HFFc6 (cell line): ENCODE results near the gene MRTO4. TPM values are rescaled to one million over a fixed set of nuclear protein-coding genes. Genes with fewer than 3 reads are reported as not detected.
"Not testable (repeated sequence)": the region's sequence is repeated elsewhere in the genome, so short reads cannot be mapped to it uniquely, and the experiment has no call there.

Source experiments
- DNase-seq: peaks from one replicate; pipeline ENCODE4 v3.0.0-alpha.2; 2018
- H3K27ac Mint-ChIP-seq: 2 replicates; pipeline ENCODE4 v1.8.0; 2020; ENCODE audit warnings: mild to moderate bottlenecking, mixed read lengths
- H3K27me3 Mint-ChIP-seq: 2 replicates; pipeline ENCODE4 v1.8.0; 2021; ENCODE audit warnings: mild to moderate bottlenecking, moderate library complexity, mixed read lengths; ENCODE audit not compliant: insufficient read depth
- H3K36me3 Mint-ChIP-seq: 2 replicates; pipeline ENCODE4 v1.8.0; 2021; ENCODE audit warnings: low read depth, mixed read lengths
- H3K4me1 Mint-ChIP-seq: 2 replicates; pipeline ENCODE4 v1.8.0; 2020; ENCODE audit warnings: low read depth, mixed read lengths
- H3K4me3 Mint-ChIP-seq: 2 replicates; pipeline ENCODE4 v1.8.0; 2020; ENCODE audit warnings: mild to moderate bottlenecking, moderate library complexity, mixed read lengths
- H3K9me3 Mint-ChIP-seq: 2 replicates; pipeline ENCODE4 v1.8.0; 2020; ENCODE audit warnings: mild to moderate bottlenecking, mixed read lengths
- CTCF ChIP-seq: fragments of 200-600 bp; sonication (generic); IDR thresholded peaks from 2 replicates; pipeline ENCODE4 v1.5.0; 2021; ENCODE audit warnings: antibody characterized with exemption, mild to moderate bottlenecking
- total RNA-seq, 6 experiments: library from RNA; stranded (reverse); fragmentation: NEBNext Ultra II Directional; extraction: Animal tissue kit (Norgen Biotek cat#: 25700); gene quantifications; 2 replicates in 1 of 6; 3 replicates in 5 of 6; pipeline ENCODE4 v1.2.3, GENCODE V29; 2021

MRTO4 gene
- total RNA-seq, 6 experiments from 2014 or later = 40.0 to 61.9 (median 45.0) TPM

DNA sequence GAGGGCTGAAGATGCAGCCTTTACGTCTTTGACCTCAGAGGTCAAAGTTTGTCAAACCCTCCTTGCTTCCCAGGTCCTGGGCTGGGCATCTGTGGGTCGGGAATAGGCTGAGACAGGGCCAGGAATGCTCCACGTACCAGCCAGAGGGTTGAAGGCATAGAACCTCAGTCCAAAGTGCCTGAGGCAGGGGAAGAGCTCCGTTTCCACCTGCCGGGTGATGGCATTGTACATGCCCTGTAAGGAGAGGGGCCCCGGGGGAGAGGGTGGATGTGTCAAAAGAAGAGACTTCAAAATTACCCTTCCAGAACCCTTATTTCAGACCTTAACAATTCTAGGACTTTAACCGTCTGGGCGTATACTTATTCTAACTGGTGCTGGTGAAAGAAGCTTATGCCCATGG is 33.3 kb downstream of the MRTO4 start:
- peaks cover 9% of the 10 kb centered on the region; the same call in 1 of the 2 replicates for H3K36me3 Mint-ChIP-seq
- no peaks in the 10 kb centered on the region; the same call in 1 of the 2 replicates for H3K9me3 Mint-ChIP-seq
- peaks cover 5% of the 10 kb centered on the region; the same call in 1 of the 2 replicates for H3K4me1 Mint-ChIP-seq
- no peak for DNase-seq
- no peaks in the 10 kb centered on the region; the same call in 1 of the 2 replicates for H3K27me3 Mint-ChIP-seq
- H3K4me3 Mint-ChIP-seq = no peak overlapping the region
- TF ChIP-seq CTCF = no peak
- H3K27ac Mint-ChIP-seq = no peak overlapping the region

GRCh38 chr1:19285366-19285765 is 33.8 kb downstream of the MRTO4 start:
- not testable (repeated sequence) for H3K4me3 Mint-ChIP-seq, H3K36me3 Mint-ChIP-seq, H3K9me3 Mint-ChIP-seq, H3K27me3 Mint-ChIP-seq, H3K27ac Mint-ChIP-seq, DNase-seq, H3K4me1 Mint-ChIP-seq

GRCh38 chr1:19285807-19286206 is 34.2 kb downstream of the MRTO4 start:
- not testable (repeated sequence) for H3K27ac Mint-ChIP-seq, H3K4me3 Mint-ChIP-seq, H3K9me3 Mint-ChIP-seq, H3K36me3 Mint-ChIP-seq, DNase-seq, H3K4me1 Mint-ChIP-seq, H3K27me3 Mint-ChIP-seq

DNA sequence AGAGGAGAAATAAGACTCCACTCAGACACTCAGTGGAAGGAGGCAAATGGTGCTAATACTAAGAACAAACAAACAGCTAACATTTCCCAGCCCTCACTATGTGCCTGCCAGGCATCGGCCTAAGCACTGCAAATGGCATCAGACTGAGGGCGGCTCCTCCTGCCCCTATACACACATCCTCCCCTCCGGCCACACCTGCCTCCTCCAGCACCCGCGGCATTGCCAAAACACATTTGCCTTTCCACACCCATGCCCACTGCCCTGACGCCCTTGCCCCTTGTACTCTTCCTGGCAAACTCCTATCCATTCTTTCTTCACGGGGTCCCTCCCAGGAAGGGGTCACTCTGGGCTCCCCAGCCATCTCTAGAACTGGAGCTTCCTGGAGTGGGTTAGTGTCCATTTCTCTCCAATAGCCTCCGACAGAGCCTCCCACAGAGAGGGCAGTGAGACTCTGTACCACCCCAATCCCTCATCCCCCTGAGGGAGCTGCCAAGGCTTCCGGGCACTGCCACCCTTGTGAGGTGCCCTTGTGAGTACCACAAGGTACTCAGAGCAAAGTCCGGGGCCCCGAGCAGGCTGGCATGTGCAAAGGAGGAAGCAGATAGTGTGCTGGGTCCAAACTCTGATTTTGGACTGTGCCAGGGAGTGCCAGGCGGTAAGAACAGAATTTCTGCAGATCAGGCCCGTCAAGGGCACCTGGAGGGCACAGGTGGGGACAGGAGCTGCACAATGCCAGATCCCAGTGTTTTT is 36.0 kb downstream of the MRTO4 start:
- DNase-seq = no peak
- Mint-ChIP-seq H3K27ac (no peak overlapping the region), H3K9me3 (no peaks in the 10 kb centered on the region; the same call in 1 of the 2 replicates), H3K4me3 (peak overlapping the region; percentile 41; the same call in 1 of the 2 replicates), H3K36me3 (peaks cover 4% of the 10 kb centered on the region; the same call in 1 of the 2 replicates), H3K27me3 (no peaks in the 10 kb centered on the region; the same call in 1 of the 2 replicates), H3K4me1 (peaks cover 5% of the 10 kb centered on the region; the same call in 1 of the 2 replicates)
- TF ChIP-seq CTCF = no peak

- not testable (repeated sequence) for H3K4me1 Mint-ChIP-seq, H3K27ac Mint-ChIP-seq, DNase-seq, H3K27me3 Mint-ChIP-seq, H3K36me3 Mint-ChIP-seq, H3K9me3 Mint-ChIP-seq
- peak within 1 kb of the TSS; percentile 67 for H3K4me3 Mint-ChIP-seq
These were observed 37.0 kb downstream of the MRTO4 start, which contains the start of gene AKR7A3 for GRCh38 chr1:19288324-19289241. AKR7A3 (minus strand) TSS chr1:19288770; CDS start chr1:19288709, 61 bp downstream.

DNA sequence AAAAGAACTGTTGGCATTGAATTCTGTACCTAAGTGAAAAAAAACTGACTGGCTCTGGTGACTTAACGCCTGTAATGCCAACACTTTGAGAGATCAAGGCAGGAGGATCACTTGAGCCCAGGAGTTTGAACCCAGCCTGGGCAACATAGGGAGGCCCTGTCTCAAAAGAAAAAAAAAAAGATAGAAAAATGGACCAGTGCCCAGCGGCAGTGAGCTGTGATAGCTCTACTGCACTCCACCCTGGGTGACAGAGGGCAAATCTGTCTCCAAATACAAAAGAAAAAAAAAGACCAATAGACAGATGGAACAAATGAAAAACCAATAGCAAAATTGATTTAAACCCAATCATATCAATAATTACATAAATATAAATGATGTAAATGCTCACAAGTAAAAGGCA is 37.6 kb downstream of the MRTO4 start:
- peaks cover 5% of the 10 kb centered on the region; the same call in 1 of the 2 replicates for H3K4me1 Mint-ChIP-seq
- H3K4me3 Mint-ChIP-seq = peak overlapping the region; percentile 67
- no peaks in the 10 kb centered on the region; the same call in 1 of the 2 replicates for H3K27me3 Mint-ChIP-seq

More for the DNA sequence above, 37.6 kb downstream of the MRTO4 start:
- DNase-seq = no peak
- Mint-ChIP-seq H3K36me3 (peaks cover 8% of the 10 kb centered on the region), H3K27ac (no peak overlapping the region), H3K9me3 (peaks cover 2% of the 10 kb centered on the region; the same call in 1 of the 2 replicates)
- no peak for TF ChIP-seq CTCF
